ENCODE data around the gene SEM1. TPM values are rescaled to one million over a fixed set of nuclear protein-coding genes. Genes with fewer than 3 reads are reported as not detected.

SEM1 gene
- polyA plus RNA-seq, 1 donor (not counting 4 experiments of a cell fraction or from before 2014, with no cell fraction given), result 180 TPM

GRCh38 chr7:96694082-96694481 lies 15.6 kb downstream of the SEM1 start:
- H4K20me1 ChIP-seq (ENCODE audit: control insufficient read depth, extremely low read depth, insufficient read depth, low read length), result no peaks in the 10 kb centered on the region
- H3K36me3 ChIP-seq (ENCODE audit: control insufficient read depth in 2 of 2, extremely low read depth in 1 of 2, insufficient read depth in 2 of 2, low read length in 2 of 2), result peaks cover 2 to 3% of the 10 kb centered on the region in 2 experiments
- FAIRE-seq (no peak), DNase-seq (ENCODE audit: low read depth, low spot score) (no peak)
- no peak overlapping the region for H3K9ac ChIP-seq (ENCODE audit: control insufficient read depth, extremely low read depth, insufficient read depth, low read length)
- H3K4me2 ChIP-seq (ENCODE audit: control insufficient read depth, extremely low read depth, insufficient read depth, low read depth, low read length), result no peak overlapping the region
- H3K9me3 ChIP-seq (ENCODE audit: control insufficient read depth, low read depth, low read length), result no peaks in the 10 kb centered on the region
- H3K27ac ChIP-seq (ENCODE audit: control insufficient read depth, insufficient read depth, low read length), result no peak overlapping the region
- no peaks in the 10 kb centered on the region for H3K9me1 ChIP-seq (ENCODE audit: control insufficient read depth, extremely low read depth, insufficient read depth, low read length)
- no peak overlapping the region for H2AFZ ChIP-seq (ENCODE audit: control insufficient read depth, low read length)
- no peak overlapping the region for H3K4me3 ChIP-seq (ENCODE audit: control insufficient read depth in 2 of 3, extremely low read depth in 1 of 3, insufficient read depth in 2 of 3, low read depth in 1 of 3, low read length in 3 of 3)
- TF ChIP-seq EZH2 (IDR thresholded peaks at IDR 0.05; ENCODE audit: low read length) (no peak), CTCF (optimal IDR thresholded peaks at IDR 0.05 in 1 of 3, IDR thresholded peaks at IDR 0.05 in 1 of 3, conservative IDR thresholded peaks at IDR 0.05 in 1 of 3; ENCODE audit: extremely low read depth in 1 of 3, insufficient read depth in 2 of 3, low read length in 3 of 3) (no peak)
- dilution Hi-C loops (cut with MboI; ENCODE audit: extremely low pct_ligation_motif_present, low sequenced_read_pairs), result no loop called here
- no peaks in the 10 kb centered on the region for H3K27me3 ChIP-seq (ENCODE audit: control insufficient read depth, extremely low read depth, insufficient read depth, low read length)
- no peaks in the 10 kb centered on the region for H3K4me1 ChIP-seq (ENCODE audit: control insufficient read depth, extremely low read depth, insufficient read depth, low read length)
- peaks cover 70% of the 10 kb centered on the region for H3K79me2 ChIP-seq (ENCODE audit: control insufficient read depth, insufficient read depth, low read length)

GRCh38 chr7:96691702-96692101 lies 17.9 kb downstream of the SEM1 start:
- Histone ChIP-seq H3K9me1 (ENCODE audit: control insufficient read depth, extremely low read depth, insufficient read depth, low read length) (no peaks in the 10 kb centered on the region), H3K9ac (ENCODE audit: control insufficient read depth, extremely low read depth, insufficient read depth, low read length) (no peak overlapping the region), H3K9me3 (ENCODE audit: control insufficient read depth, low read depth, low read length) (no peaks in the 10 kb centered on the region), H3K4me2 (ENCODE audit: control insufficient read depth, extremely low read depth, insufficient read depth, low read depth, low read length) (no peak overlapping the region), H3K36me3 (ENCODE audit: control insufficient read depth in 2 of 2, extremely low read depth in 1 of 2, insufficient read depth in 2 of 2, low read length in 2 of 2) (peaks cover 2 to 9% of the 10 kb centered on the region in 2 experiments), H3K79me2 (ENCODE audit: control insufficient read depth, insufficient read depth, low read length) (peaks cover 46% of the 10 kb centered on the region), H2AFZ (ENCODE audit: control insufficient read depth, low read length) (no peak overlapping the region), H3K27me3 (ENCODE audit: control insufficient read depth, extremely low read depth, insufficient read depth, low read length) (no peaks in the 10 kb centered on the region), H4K20me1 (ENCODE audit: control insufficient read depth, extremely low read depth, insufficient read depth, low read length) (no peaks in the 10 kb centered on the region), H3K27ac (ENCODE audit: control insufficient read depth, insufficient read depth, low read length) (no peak overlapping the region), H3K4me1 (ENCODE audit: control insufficient read depth, extremely low read depth, insufficient read depth, low read length) (no peaks in the 10 kb centered on the region), H3K4me3 (ENCODE audit: control insufficient read depth in 2 of 3, extremely low read depth in 1 of 3, insufficient read depth in 2 of 3, low read depth in 1 of 3, low read length in 3 of 3) (no peak overlapping the region)
- dilution Hi-C loops (cut with MboI; ENCODE audit: extremely low pct_ligation_motif_present, low sequenced_read_pairs), result no loop called here
- no peak for DNase-seq (ENCODE audit: low read depth, low spot score)
- TF ChIP-seq CTCF (optimal IDR thresholded peaks at IDR 0.05 in 1 of 3, IDR thresholded peaks at IDR 0.05 in 1 of 3, conservative IDR thresholded peaks at IDR 0.05 in 1 of 3; ENCODE audit: extremely low read depth in 1 of 3, insufficient read depth in 2 of 3, low read length in 3 of 3), result no peak
- no peak for TF ChIP-seq EZH2 (IDR thresholded peaks at IDR 0.05; ENCODE audit: low read length)
- no peak for FAIRE-seq

Measured in keratinocyte (primary cell).